ENCODE data around the gene CTSF.

- no peak for TF ChIP-seq CTCF (optimal IDR thresholded peaks at IDR 0.05 in 1 of 3, IDR thresholded peaks at IDR 0.05 in 1 of 3, conservative IDR thresholded peaks at IDR 0.05 in 1 of 3; ENCODE audit: extremely low read depth in 1 of 3, insufficient read depth in 2 of 3, low read length in 3 of 3)
- TF ChIP-seq EZH2 (IDR thresholded peaks at IDR 0.05; ENCODE audit: low read length), result no peak
Measured at GRCh38 chr11:66566221-66566620, 2.2 kb downstream of the CTSF start.
